GM06990 (cell line): ENCODE results near the gene HOXB9.
A peak's percentile ranks its signal among the peaks of the same experiment; 100 is the strongest.

Experiments
- DNase-seq: peaks from one replicate; pipeline ENCODE4 v3.0.0-alpha.2; 2011; ENCODE audit not compliant: insufficient read length; ENCODE audit errors: extremely low read depth
- H3K27me3 ChIP-seq: replicated peaks from 2 replicates; pipeline ENCODE4 v1.6.0; 2011; ENCODE audit warnings: low read length; ENCODE audit not compliant: control insufficient read depth, insufficient read depth
- H3K36me3 ChIP-seq: 2 replicates; pipeline ENCODE4 v1.5.1; 2011; ENCODE audit warnings: low read length; ENCODE audit not compliant: control insufficient read depth, insufficient read depth
- H3K4me3 ChIP-seq: replicated peaks from 2 replicates; pipeline ENCODE4 v1.5.1; 2011; ENCODE audit warnings: low read depth, mild to moderate bottlenecking, control low read depth, low read length
- TF ChIP-seq, protein P1 (sequence below): IDR thresholded peaks from 2 replicates; pipeline ENCODE4 v1.5.1; 2011; ENCODE audit warnings: low read length, control low read depth, mild to moderate bottlenecking, inconsistent platforms; ENCODE audit not compliant: insufficient read depth, poor library complexity, severe bottlenecking

The HOXB9 gene

DNA sequence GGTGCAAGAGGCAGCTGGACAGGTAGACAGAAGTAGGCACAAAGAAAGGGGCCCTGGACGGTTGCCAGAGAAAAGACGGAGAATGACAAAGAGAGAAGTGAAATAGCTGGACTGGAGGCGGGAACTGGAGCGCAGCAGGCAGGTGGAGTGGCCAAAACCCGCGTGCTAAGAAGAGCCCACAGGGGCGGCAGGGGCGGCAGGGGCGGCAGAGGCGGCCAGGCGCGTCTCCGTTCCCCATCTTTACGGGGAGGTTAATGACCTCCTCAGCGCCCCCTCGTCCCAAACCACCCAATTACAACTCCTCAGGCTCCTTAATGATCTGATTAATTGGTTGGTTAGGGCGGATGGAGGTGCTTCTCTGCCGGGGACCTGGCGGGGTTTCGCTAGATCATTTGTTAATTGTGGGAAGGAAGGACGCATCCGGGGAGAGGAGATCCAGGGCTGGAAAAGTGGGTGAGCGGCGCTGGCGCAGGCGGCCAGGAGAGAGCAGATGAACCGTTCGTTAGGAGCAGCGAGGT, 15.4 kb upstream of the HOXB9 start:
- Histone ChIP-seq H3K36me3 (no peaks in the 10 kb centered on the region), H3K4me3 (no peak overlapping the region), H3K27me3 (no peaks in the 10 kb centered on the region; the same call in none of the 2 replicates)
- TF ChIP-seq, protein P1, sequence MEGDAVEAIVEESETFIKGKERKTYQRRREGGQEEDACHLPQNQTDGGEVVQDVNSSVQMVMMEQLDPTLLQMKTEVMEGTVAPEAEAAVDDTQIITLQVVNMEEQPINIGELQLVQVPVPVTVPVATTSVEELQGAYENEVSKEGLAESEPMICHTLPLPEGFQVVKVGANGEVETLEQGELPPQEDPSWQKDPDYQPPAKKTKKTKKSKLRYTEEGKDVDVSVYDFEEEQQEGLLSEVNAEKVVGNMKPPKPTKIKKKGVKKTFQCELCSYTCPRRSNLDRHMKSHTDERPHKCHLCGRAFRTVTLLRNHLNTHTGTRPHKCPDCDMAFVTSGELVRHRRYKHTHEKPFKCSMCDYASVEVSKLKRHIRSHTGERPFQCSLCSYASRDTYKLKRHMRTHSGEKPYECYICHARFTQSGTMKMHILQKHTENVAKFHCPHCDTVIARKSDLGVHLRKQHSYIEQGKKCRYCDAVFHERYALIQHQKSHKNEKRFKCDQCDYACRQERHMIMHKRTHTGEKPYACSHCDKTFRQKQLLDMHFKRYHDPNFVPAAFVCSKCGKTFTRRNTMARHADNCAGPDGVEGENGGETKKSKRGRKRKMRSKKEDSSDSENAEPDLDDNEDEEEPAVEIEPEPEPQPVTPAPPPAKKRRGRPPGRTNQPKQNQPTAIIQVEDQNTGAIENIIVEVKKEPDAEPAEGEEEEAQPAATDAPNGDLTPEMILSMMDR: peak; percentile 2
- no peak for DNase-seq

DNA sequence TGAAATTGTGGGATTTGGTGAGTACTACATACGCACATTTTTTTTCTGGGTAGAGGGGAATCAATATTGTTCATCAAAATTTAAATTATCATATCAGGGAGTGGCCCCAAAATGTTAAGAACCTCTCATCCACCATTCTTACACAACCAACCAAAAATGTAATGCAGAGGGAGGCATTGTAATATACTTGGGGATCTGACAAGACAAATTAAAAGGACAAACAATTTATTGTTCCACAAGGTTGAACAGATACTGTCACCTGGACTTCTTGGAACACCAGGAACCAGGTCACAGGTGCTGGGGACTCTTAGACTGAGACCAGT, 14.7 kb upstream of the HOXB9 start:
- DNase-seq: no peak
- no peaks in the 10 kb centered on the region for H3K36me3 ChIP-seq
- TF ChIP-seq, protein P1: no peak
- no peak overlapping the region for H3K4me3 ChIP-seq
- H3K27me3 ChIP-seq: no peaks in the 10 kb centered on the region; the same call in none of the 2 replicates

DNA sequence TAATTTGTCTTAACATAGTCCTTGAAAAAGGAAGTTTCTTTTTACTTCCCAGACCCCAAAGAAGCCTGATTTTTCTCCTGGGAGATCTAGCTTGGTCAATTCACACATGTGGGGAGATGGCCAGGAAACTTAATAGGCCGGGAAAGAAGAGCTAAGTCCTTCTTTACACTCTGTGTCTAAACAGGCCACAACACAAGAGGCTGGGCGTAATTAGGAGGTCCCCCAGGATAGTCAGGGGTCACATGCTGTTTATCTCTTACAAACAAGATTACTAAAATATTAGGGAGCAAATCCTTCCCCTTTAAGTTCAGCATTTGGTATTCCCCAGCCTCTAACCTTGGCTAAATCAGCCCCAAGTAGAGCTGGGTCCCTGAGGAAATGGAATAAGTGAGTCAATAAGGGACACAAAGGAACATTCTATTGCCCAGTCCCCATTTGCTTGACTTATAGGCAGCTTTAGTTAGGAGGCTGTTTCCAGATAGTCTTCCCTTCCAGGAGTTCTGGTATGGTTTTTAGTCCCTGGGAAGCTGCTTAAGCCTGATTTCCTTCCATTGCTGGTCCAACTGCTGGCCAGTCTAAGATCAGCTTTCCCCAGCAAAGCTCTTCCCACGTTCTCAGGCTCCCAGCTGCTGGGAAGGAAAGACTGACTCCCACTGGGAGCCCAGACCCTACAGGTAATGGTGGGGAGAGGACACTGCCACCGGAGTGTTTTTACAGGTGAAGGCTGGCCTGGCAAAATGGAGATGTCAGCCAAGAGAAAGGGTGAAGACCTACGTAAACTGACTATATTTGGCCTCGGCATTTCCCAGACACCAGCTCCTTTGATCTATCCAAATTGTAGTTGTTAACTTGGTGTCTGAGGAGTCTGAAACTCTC, 14.1 kb upstream of the HOXB9 start:
- no peaks in the 10 kb centered on the region; the same call in none of the 2 replicates for H3K27me3 ChIP-seq
- no peak overlapping the region for H3K4me3 ChIP-seq
- H3K36me3 ChIP-seq: no peaks in the 10 kb centered on the region
- no peak for DNase-seq
- TF ChIP-seq, protein P1: no peak

DNA sequence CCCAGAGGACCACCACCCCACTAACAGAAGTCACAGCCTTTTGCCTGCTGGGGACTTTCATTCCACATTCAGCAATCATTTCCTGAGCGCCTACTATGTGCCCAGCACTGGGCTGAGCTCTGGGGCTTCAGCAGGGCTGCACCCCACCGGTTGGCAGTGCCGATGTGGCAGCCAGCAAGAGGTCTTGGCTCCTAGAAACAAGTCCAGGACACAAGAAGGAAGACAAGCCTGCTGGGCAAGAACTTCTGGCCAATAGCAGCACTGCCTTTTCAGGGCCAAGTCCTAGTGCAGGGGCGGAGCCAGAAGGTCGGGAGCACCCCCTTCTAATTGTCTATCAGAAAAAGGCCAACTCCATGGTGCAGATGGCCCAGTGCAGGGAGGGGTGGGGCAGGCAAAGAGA, 13.0 kb upstream of the HOXB9 start:
- no peak overlapping the region for H3K4me3 ChIP-seq
- no peaks in the 10 kb centered on the region; the same call in none of the 2 replicates for H3K27me3 ChIP-seq
- no peak for DNase-seq
- no peaks in the 10 kb centered on the region for H3K36me3 ChIP-seq
- TF ChIP-seq, protein P1: no peak

DNA sequence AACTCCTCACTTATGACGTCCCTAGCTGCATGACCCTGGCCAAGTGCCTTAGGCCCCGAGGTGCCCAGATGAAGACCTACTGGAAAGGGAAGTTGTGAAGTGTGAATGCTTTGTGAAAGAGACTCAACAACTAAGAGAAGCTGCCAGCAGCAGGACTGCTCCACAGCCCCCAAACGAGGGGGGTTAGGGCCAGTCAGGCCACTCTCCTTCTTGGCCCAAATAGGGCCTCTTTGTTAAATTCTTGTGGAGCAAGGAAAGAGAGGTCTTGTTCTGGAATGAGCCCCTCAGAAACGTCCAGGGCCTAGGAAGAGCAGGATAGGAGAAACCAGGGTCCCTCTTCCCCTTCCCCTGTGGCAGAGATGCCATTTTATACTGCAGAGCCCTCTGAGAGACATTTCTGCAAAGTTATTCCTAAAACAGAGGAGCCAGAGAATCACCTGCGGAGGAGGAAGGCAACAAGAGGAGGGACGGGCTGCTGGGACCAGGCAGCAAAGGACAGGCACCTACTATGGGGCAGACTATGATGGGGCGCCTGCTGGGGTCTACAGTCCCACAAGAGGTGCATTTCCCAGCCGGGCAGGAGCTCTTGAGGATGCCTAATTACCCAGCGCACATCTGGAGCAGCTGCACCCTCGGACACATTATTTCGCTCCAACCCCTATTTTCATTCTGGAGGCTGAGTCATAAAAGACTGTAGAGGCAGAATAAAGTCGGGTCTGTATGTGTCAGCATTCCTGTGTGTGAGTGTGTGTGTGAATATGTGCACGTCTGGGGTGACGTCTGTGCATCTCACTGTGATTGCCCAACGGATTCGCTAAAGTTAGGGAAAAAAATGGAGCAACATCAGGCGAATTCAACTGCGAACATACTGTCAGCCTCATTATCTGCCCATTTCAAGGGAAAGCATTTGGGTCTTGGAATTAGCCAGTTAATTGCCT, 11.4 kb upstream of the HOXB9 start:
- H3K4me3 ChIP-seq: no peak overlapping the region
- TF ChIP-seq, protein P1: no peak
- no peaks in the 10 kb centered on the region for H3K36me3 ChIP-seq
- no peak for DNase-seq
- H3K27me3 ChIP-seq: no peaks in the 10 kb centered on the region; the same call in none of the 2 replicates
